Sigmoid colon (tissue), 7 donors: ENCODE data around the gene COL4A6. TPM values are rescaled to one million over a fixed set of nuclear protein-coding genes. Genes with fewer than 3 reads are reported as not detected.

Experiments used
- DNase-seq: peaks from one replicate; pipeline ENCODE4 v3.0.0-alpha.2; 2019
- H3K27ac ChIP-seq, 4 donors: fragments of 200-600 bp; sonication (generic); one replicate each; pipeline ENCODE4 v1.5.1; 2016 to 2019; ENCODE audit warnings: mild to moderate bottlenecking in 1 of 4
- H3K27me3 ChIP-seq, 3 donors: fragments of 200-600 bp; sonication (generic); one replicate each; pipeline ENCODE4 v1.5.1; 2019; ENCODE audit warnings: mild to moderate bottlenecking in 1 of 3
- H3K36me3 ChIP-seq, 4 donors: fragments of 200-600 bp; sonication (generic); one replicate each; pipeline ENCODE4 v1.5.1; 2016 to 2019
- H3K4me1 ChIP-seq, 4 donors: fragments of 200-600 bp; sonication (generic); one replicate each; pipeline ENCODE4 v1.5.1; 2017 to 2019
- H3K4me3 ChIP-seq, 4 donors: fragments of 200-600 bp; sonication (generic); one replicate each; pipeline ENCODE4 v1.5.1; 2017 to 2019; ENCODE audit warnings: mild to moderate bottlenecking in 2 of 4, moderate library complexity in 1 of 4
- H3K9me3 ChIP-seq, 4 donors: fragments of 200-600 bp in 3 of 4; sonication (generic) in 3 of 4; one replicate each; pipeline versions ENCODE4 v1.5.1 to v1.6.1; 2013 to 2019
- EP300 ChIP-seq, 4 donors: sonication (generic); formaldehyde crosslinking; IDR thresholded peaks; one replicate each; pipeline ENCODE4 v1.6.1; 2017; ENCODE audit warnings: antibody characterized with exemption in 4 of 4
- POLR2A ChIP-seq, 2 donors: fragments of 450-650 bp; IDR thresholded peaks; one replicate each; pipeline ENCODE4 v1.6.1; 2016; ENCODE audit warnings: antibody characterized with exemption in 2 of 2, mild to moderate bottlenecking in 2 of 2, moderate library complexity in 2 of 2
- POLR2AphosphoS5 ChIP-seq, 4 donors: sonication (generic); formaldehyde crosslinking; IDR thresholded peaks; one replicate each; pipeline ENCODE4 v1.6.1; 2017; ENCODE audit warnings: antibody characterized with exemption in 4 of 4
- whole genome bisulfite sequencing, 2 donors: extraction: QIAGEN DNeasy Blood & Tissue Kit; methylation state at CpG; one replicate each; pipeline ENCODE4 v1.1.7; 2013; 5-methylcytosine and 5-hydroxymethylcytosine counted together
- intact Hi-C: fragments of 100-400 bp; cut with DNase I; formaldehyde crosslinking; loops from one replicate; pipeline ENCODE4 v1.15.1; 2023
- polyA plus RNA-seq, 3 donors: library from polyadenylated mRNA; stranded (reverse); fragments of 200-250 nt; gene quantifications; one replicate each; pipeline ENCODE4 v1.2.3, GENCODE V29; 2013
- total RNA-seq, 4 donors: library from RNA; depleted of rRNA; stranded (reverse); fragments of >200 nt; gene quantifications; one replicate each; pipeline ENCODE4 v1.1.0, GENCODE V29; 2016
- TF ChIP-seq, protein P1 (sequence below), 4 experiments: fragments of 450-650 bp in 3 of 4; fragments of 200-600 bp in 1 of 4; IDR thresholded peaks; one replicate each; pipeline ENCODE4 v1.5.1; 2016 to 2019; ENCODE audit warnings: antibody characterized with exemption in 4 of 4, mild to moderate bottlenecking in 3 of 4, moderate library complexity in 2 of 4
- donor health status: healthy with polysubstance abuse.
- donor health status: Bipolar disorder and iron deficiency.
- donor health status: healthy.

The COL4A6 gene
- total and polyA plus RNA-seq, 7 donors = 0.16 to 3.0 (median 0.36) TPM

DNA sequence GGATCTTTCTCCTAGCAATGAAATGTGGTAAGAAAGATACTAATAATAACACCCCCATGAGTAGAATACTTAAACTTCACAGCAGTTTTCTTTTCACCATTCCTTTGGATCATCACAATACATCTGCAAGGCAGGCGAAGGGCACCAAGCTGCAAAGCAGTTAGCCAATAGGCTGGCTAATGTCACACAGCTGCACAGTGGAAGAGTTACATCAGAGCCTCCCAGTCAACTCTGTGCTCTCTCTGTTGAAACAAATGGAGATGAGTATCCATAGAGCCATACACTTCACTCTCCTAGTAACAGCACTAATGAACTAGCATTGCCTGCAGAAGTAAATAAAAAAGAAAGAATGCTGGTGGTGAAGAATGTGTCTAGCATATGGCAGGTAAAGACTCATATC lies 207.6 kb downstream of the COL4A6 start:
- H3K36me3 ChIP-seq = no peaks in the 10 kb centered on the region
- intact Hi-C loops = no loop called here
- H3K9me3 ChIP-seq = no peaks in the 10 kb centered on the region
- WGBS, 2 donors = 93 to 94% methylated on average over 1 of the region's 1 CpG
- DNase-seq = no peak
- TF ChIP-seq, protein P1, sequence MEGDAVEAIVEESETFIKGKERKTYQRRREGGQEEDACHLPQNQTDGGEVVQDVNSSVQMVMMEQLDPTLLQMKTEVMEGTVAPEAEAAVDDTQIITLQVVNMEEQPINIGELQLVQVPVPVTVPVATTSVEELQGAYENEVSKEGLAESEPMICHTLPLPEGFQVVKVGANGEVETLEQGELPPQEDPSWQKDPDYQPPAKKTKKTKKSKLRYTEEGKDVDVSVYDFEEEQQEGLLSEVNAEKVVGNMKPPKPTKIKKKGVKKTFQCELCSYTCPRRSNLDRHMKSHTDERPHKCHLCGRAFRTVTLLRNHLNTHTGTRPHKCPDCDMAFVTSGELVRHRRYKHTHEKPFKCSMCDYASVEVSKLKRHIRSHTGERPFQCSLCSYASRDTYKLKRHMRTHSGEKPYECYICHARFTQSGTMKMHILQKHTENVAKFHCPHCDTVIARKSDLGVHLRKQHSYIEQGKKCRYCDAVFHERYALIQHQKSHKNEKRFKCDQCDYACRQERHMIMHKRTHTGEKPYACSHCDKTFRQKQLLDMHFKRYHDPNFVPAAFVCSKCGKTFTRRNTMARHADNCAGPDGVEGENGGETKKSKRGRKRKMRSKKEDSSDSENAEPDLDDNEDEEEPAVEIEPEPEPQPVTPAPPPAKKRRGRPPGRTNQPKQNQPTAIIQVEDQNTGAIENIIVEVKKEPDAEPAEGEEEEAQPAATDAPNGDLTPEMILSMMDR (IDR thresholded peaks at IDR 0.05) = no peak
- TF ChIP-seq POLR2A (IDR thresholded peaks at IDR 0.05) (no peak), POLR2AphosphoS5 (IDR thresholded peaks at IDR 0.05) (no peak), EP300 (IDR thresholded peaks at IDR 0.05) (no peak)
- no peaks in the 10 kb centered on the region for H3K4me1 ChIP-seq
- no peaks in the 10 kb centered on the region for H3K27me3 ChIP-seq
- no peak overlapping the region for H3K4me3 ChIP-seq
- no peak overlapping the region for H3K27ac ChIP-seq

DNA sequence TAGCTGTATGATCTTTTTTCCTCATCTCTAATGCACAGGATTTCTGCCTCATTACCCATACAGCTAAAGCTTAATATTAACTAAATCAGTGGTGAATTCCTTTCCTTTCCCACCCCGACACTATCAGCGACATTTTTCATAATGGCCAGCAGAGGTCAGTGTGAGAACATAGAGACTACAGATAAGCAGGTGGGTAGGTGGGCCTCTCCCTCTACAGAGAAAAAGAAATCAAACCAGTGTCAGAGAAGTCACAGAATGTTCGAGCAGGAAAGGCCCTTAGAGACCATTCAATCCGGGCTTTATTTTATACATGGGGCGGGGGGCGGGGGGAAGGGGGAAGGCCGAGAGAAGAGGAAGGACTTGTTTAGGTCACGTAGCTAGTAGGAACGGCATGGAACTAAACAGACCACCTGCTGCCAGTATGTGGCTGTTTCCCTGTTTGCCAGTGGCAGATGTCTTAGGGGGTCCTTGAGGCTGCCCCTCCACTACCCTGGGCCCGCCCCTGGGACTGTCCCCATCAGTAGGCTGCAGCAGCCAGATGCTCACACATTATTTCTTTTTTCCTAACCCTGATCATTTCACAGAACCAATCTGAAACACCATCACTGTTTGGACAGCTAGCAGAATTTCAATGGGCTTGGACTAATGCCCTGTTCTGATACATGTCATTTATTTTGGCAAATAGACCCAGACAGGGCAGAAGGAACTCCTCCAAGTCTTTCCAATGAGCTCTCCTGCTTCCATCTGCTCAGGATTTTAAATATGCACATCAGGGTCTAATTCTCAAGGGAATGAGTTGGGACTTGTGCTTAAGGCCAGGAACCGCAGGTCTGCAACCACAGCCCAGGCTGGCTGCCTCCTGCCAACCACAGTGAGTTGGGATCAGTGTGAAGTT lies 213.2 kb downstream of the COL4A6 start:
- TF ChIP-seq POLR2A (IDR thresholded peaks at IDR 0.05) (no peak), POLR2AphosphoS5 (IDR thresholded peaks at IDR 0.05) (no peak), EP300 (IDR thresholded peaks at IDR 0.05) (no peak)
- TF ChIP-seq, protein P1 (IDR thresholded peaks at IDR 0.05) = peak in 3 of 4 experiments; percentile 27 to 46 (median 39)
- Histone ChIP-seq H3K27ac (peak overlapping the region in 1 of 4 donors; percentile 69), H3K27me3 (no peaks in the 10 kb centered on the region), H3K36me3 (no peaks in the 10 kb centered on the region), H3K4me1 (no peaks in the 10 kb centered on the region), H3K4me3 (no peak overlapping the region), H3K9me3 (no peaks in the 10 kb centered on the region)
- intact Hi-C loops = loop anchor here (2.0 kb wide), 1 partner anchor 312 kb away; no protein-coding TSS in a partner anchor
- WGBS, 2 donors = 23 to 43% methylated on average over 11 of the region's 11 CpGs
- no peak for DNase-seq

DNA sequence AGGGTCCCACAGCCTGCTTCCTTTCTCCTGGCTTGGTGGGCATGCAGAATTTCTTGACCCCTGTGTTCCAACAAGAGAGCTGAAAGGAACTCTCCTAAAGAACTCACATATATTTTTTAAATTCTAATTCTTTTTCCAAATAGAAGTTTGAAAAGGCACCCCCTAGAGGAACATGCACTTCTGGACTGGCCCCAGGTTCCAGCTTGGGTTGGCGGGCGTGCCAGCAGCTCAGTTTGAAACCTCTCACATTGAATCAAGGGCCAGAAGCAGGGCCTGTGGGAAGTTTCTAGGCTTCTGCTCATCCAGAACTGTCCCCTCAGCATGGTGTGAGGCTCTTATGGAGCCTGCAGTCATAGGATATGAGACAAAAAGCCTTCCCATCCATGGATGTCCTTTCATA lies 214.0 kb downstream of the COL4A6 start:
- no peaks in the 10 kb centered on the region for H3K4me1 ChIP-seq
- TF ChIP-seq, protein P1 (IDR thresholded peaks at IDR 0.05) = no peak
- TF ChIP-seq EP300 (IDR thresholded peaks at IDR 0.05) (no peak), POLR2AphosphoS5 (IDR thresholded peaks at IDR 0.05) (no peak), POLR2A (IDR thresholded peaks at IDR 0.05) (no peak)
- no peaks in the 10 kb centered on the region for H3K27me3 ChIP-seq
- H3K4me3 ChIP-seq = no peak overlapping the region
- H3K9me3 ChIP-seq = no peaks in the 10 kb centered on the region
- intact Hi-C loops = loop anchor here (2.0 kb wide), 1 partner anchor 313 kb away; no protein-coding TSS in a partner anchor
- no peak for DNase-seq
- H3K36me3 ChIP-seq = no peaks in the 10 kb centered on the region
- H3K27ac ChIP-seq = peak overlapping the region in 1 of 4 donors; percentile 69
- WGBS, 2 donors = 92 to 96% methylated on average over 2 of the region's 2 CpGs

DNA sequence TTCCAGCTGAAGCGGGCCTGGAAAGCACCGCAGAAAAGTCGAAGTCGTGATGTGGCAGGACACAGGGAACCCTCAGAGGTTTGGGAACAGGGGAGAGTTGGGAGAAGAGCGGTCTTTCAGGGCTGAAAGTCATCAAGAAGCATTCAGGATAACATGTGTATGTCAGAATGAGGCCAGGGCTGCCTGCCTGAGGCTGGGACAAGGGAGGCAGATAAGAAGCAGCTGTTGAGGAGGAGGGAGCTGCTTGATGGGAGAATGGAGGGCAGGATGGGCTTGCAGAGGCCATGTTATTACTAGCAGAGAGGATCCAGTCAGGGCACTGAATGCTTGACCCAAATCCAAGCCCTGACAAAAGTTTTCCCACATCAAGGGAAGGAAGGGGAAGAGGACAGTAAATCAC lies 214.6 kb downstream of the COL4A6 start:
- no peaks in the 10 kb centered on the region for H3K9me3 ChIP-seq
- peak overlapping the region in 1 of 4 donors; percentile 69 for H3K27ac ChIP-seq
- intact Hi-C loops = no loop called here
- TF ChIP-seq, protein P1 (IDR thresholded peaks at IDR 0.05) = no peak
- TF ChIP-seq POLR2AphosphoS5 (IDR thresholded peaks at IDR 0.05) (no peak), EP300 (IDR thresholded peaks at IDR 0.05) (no peak)
- no peaks in the 10 kb centered on the region for H3K27me3 ChIP-seq
- WGBS, 2 donors = 78 to 82% methylated on average over 5 of the region's 5 CpGs
- DNase-seq = no peak
- no peak overlapping the region for H3K4me3 ChIP-seq
- no peaks in the 10 kb centered on the region for H3K4me1 ChIP-seq
- no peaks in the 10 kb centered on the region for H3K36me3 ChIP-seq
